GM10248 (cell line): Measurements from ENCODE around the gene STYK1.

Source experiments
- CTCF ChIA-PET: fragments of 300-600 bp; sonication (Branson Sonifier 250); formaldehyde crosslinking; extraction: SDS; loops from one replicate; lab custom pipeline; 2021; ENCODE audit warnings: antibody characterized with exemption; lab: Yijun Ruan, JAX
- POLR2A ChIA-PET: fragments of 350-650 bp; sonication (Branson Sonifier 250); formaldehyde crosslinking; extraction: SDS; loops from one replicate; lab custom pipeline; 2020; ENCODE audit warnings: antibody characterized with exemption; lab: Yijun Ruan, JAX
- DNase-seq: peaks from one replicate; pipeline ENCODE4 v3.0.0; 2012; ENCODE audit errors: extremely low spot score
- TF ChIP-seq, protein P1 (sequence below): IDR thresholded peaks from 2 replicates; pipeline ENCODE4 v1.5.1; 2012; ENCODE audit warnings: mild to moderate bottlenecking, low read depth; ENCODE audit errors: extremely low read depth, missing control alignments, control extremely low read depth

Gene STYK1

DNA sequence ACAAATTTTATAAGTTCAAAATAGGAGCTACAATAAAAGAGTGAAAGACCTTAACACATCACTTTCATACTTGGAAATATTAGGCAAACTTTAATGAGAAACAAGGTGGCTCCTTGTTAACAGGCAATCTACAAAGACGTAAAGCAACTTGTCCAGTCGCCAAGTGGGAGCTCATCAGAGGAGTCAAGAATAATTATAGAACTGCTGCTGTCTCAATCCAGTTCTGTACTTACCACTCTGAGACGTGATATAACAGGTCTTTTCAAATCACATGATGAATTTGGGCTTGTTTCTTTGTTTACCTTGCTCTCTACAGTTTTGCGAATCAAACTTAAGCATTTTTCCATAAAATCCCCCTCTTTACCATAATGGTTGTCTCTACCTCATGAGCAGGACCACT lies 45.6 kb upstream of the STYK1 start:
- TF ChIP-seq, protein P1, sequence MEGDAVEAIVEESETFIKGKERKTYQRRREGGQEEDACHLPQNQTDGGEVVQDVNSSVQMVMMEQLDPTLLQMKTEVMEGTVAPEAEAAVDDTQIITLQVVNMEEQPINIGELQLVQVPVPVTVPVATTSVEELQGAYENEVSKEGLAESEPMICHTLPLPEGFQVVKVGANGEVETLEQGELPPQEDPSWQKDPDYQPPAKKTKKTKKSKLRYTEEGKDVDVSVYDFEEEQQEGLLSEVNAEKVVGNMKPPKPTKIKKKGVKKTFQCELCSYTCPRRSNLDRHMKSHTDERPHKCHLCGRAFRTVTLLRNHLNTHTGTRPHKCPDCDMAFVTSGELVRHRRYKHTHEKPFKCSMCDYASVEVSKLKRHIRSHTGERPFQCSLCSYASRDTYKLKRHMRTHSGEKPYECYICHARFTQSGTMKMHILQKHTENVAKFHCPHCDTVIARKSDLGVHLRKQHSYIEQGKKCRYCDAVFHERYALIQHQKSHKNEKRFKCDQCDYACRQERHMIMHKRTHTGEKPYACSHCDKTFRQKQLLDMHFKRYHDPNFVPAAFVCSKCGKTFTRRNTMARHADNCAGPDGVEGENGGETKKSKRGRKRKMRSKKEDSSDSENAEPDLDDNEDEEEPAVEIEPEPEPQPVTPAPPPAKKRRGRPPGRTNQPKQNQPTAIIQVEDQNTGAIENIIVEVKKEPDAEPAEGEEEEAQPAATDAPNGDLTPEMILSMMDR: no peak
- ChIA-PET POLR2A (no interaction called here), CTCF (interaction anchor here (0.9 to 1.7 kb wide), 3 partner anchors 10 to 31 kb away, joined by 3 to 7 read pairs (median 3); no protein-coding TSS in a partner anchor)
- no peak for DNase-seq

DNA sequence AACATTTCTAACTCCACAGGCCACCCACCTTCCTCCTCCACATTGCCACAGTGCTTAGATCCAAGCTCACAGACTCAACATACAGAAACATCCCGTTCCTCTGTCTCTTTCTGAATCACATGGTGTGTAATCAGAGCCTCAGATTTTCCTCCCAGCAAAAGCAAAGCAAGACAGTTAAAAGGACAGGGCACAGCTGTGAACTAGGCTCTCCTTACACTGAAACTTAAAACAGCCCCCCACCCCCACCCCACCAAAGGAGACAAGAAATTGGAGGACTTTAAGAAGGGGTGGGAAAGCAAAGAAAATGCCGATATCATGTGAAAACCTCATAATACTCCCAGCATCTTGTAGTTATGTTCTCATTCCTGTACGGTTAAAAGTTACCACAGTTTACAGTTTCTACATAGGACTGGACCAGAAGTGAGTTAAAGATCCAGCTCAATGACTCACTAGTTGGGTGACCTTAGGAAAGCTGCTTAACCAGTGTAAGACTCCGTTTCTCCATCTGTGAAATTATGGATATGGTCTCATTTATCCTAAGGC lies 44.5 kb upstream of the STYK1 start:
- DNase-seq: no peak
- TF ChIP-seq, protein P1: no peak
- POLR2A ChIA-PET: no interaction called here
- CTCF ChIA-PET: interaction anchor here (0.9 to 1.7 kb wide), 2 partner anchors 9 to 32 kb away, joined by 3 to 7 read pairs; no protein-coding TSS in a partner anchor

DNA sequence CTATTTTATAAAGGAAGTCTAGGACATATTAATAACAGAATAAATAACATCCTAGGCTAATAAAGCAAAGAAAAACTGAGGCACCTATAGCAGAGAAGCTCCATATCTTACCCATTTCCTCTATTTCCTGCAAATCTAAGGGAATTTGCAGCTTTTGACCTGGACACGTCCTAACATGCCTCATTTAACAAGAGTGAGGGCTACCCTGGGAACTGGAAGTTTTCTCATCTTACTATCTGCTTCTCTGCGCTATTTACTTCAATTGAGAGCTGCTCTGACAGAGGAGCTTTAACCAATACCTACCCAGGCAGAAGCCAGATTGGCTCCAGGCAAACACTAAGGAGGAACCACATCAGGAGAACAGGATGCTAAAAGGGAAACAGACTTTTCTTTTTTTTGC lies 43.6 kb upstream of the STYK1 start:
- POLR2A ChIA-PET: no interaction called here
- CTCF ChIA-PET: no interaction called here

DNA sequence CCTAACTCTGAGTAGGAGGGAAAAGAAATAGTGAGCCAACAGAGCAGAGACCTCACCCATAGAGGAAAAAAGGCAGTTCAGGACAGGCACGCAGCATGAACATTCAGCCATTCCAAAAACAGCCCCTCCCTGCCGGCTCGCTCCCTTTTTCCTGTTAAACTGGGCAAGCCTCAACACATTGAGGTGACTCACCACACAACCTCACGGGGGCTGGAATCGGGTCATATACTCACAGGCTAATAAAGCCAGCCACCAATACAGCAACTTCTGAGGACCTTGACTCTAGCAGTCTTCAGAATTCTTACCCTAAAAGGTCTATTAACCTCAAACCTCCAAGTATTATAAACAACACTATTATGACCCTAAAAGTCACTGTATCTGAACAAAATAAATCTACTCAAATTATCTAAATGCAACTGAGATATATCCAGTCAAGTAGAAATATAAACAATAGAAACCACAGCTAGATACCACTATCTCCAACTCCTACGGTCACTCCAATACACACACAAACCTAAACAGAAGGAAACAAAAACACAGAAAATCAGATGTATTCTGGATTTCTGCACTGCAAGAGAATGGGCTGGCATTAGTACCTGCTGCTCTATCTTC lies 43.0 kb upstream of the STYK1 start:
- TF ChIP-seq, protein P1: no peak
- CTCF ChIA-PET: no interaction called here
- DNase-seq: no peak
- POLR2A ChIA-PET: no interaction called here

More for the DNA sequence above, 43.6 kb upstream of the STYK1 start:
- TF ChIP-seq, protein P1: no peak
- DNase-seq: no peak

DNA sequence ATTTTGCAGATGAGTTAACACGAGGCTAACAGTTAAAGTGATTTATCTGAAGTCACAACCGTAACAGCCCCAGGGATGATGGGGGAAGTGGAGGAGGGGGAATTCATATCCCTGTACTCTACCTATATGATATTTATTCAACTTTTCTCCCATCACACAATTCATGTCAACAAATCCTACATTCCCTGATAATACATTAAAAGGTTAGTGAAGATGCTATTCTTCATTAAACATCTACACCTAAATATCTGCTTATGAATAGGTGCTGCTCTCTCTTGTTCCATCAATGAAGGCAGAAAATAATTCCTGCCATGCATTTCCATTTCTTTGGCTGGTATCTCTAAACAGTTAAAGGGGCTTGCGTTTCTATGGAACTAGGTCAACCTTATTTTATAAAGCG lies 42.4 kb upstream of the STYK1 start:
- ChIA-PET CTCF (no interaction called here), POLR2A (no interaction called here)
- DNase-seq: no peak
- TF ChIP-seq, protein P1: no peak

DNA sequence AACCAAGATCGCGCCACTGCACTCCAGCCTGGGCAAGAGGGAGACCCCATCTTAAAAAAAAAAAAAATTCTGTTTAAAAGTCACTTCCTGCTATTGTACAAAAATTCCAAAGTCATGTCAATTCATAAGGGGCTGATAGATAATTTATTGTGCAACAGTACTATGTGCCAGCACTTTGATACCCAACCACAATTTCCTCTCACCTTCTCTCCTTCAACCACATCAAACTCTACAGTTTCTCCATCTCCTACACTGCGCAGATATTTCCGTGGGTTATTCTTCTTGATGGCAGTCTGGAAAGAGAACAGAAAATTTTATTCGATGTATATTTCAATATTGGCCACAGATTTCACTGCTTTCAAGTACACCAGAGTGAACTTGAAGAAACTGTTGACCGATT lies 41.6 kb upstream of the STYK1 start:
- POLR2A ChIA-PET: no interaction called here
- no peak for DNase-seq
- TF ChIP-seq, protein P1: no peak
- CTCF ChIA-PET: no interaction called here
